IMR-90 (cell line): Measurements from ENCODE around the gene FYCO1. TPM values are rescaled to one million over a fixed set of nuclear protein-coding genes. Genes with fewer than 3 reads are reported as not detected.

Experiments used
- ATAC-seq: fragments of 200-7000 bp; cut with Tn5 transposase; 2 replicates; pipeline ENCODE4 v1.9.1; 2020; ENCODE audit warnings: low read depth, mild to moderate bottlenecking, moderate library complexity
- BruUV-seq: library from RNA; stranded (reverse); fragments of 400-500 nt; replicated peaks from 2 replicates; lab custom pipeline; 2021; lab: Mats Ljungman, UMichigan
- CTCF ChIA-PET: fragments of 300-600 bp; formaldehyde crosslinking; extraction: SDS; loops from one replicate; lab custom pipeline; 2021; ENCODE audit warnings: antibody characterized with exemption; lab: Yijun Ruan, JAX
- POLR2A ChIA-PET: fragments of 300-600 bp; sonication (Branson Sonifier 250); formaldehyde crosslinking; loops from one replicate; lab custom pipeline; 2022; ENCODE audit warnings: antibody characterized with exemption; ENCODE audit not compliant: unreplicated experiment; lab: Charles Lee
- DNase-seq: peaks from one replicate; pipeline ENCODE4 v3.0.0; 2013
- H2AFZ ChIP-seq: replicated peaks from 2 replicates; pipeline ENCODE3; 2013; ENCODE audit warnings: low read length, mild to moderate bottlenecking; ENCODE audit not compliant: poor library complexity
- H2AK5ac ChIP-seq: 2 replicates; pipeline ENCODE4 v1.6.1; 2013; ENCODE audit warnings: low read depth, low read length, inconsistent platforms
- H2AK9ac ChIP-seq: replicated peaks from 2 replicates; pipeline ENCODE3; 2013; ENCODE audit warnings: mild to moderate bottlenecking, low read depth, low read length, moderate library complexity; ENCODE audit not compliant: poor library complexity
- H2BK120ac ChIP-seq: 2 replicates; pipeline ENCODE4 v1.6.1; 2013; ENCODE audit warnings: low read depth, low read length, inconsistent platforms
- H2BK15ac ChIP-seq: 3 replicates; pipeline ENCODE4 v1.6.1; 2013; ENCODE audit warnings: low read depth, low read length, inconsistent platforms
- H2BK20ac ChIP-seq: 2 replicates; pipeline ENCODE4 v1.6.1; 2013; ENCODE audit warnings: low read depth, mild to moderate bottlenecking, inconsistent platforms, low read length, moderate library complexity
- H2BK5ac ChIP-seq: 2 replicates; pipeline ENCODE4 v1.6.1; 2013; ENCODE audit warnings: mild to moderate bottlenecking, low read depth, low read length, inconsistent platforms; ENCODE audit not compliant: poor library complexity, severe bottlenecking
- H3K14ac ChIP-seq: replicated peaks from 2 replicates; pipeline ENCODE4 v1.6.1; 2013; ENCODE audit warnings: low read depth, low read length, inconsistent platforms
- H3K18ac ChIP-seq: 2 replicates; pipeline ENCODE4 v1.6.1; 2013; ENCODE audit warnings: low read depth, low read length, control low read depth
- H3K23ac ChIP-seq: 2 replicates; pipeline ENCODE4 v1.6.1; 2013; ENCODE audit warnings: low read depth, low read length, inconsistent platforms
- H3K27ac ChIP-seq: 2 replicates; pipeline ENCODE4 v1.5.1; 2013; ENCODE audit warnings: mild to moderate bottlenecking, control low read depth, low read length; ENCODE audit not compliant: insufficient read depth
- H3K27me3 ChIP-seq: 2 replicates; pipeline ENCODE4 v1.6.1; 2013; ENCODE audit warnings: low read length; ENCODE audit not compliant: control insufficient read depth, insufficient read depth
- H3K36me3 ChIP-seq: 2 replicates; pipeline ENCODE4 v1.6.1; 2013; ENCODE audit warnings: low read length, mixed read lengths; ENCODE audit not compliant: control insufficient read depth, insufficient read depth
- H3K4ac ChIP-seq: 2 replicates; pipeline ENCODE4 v1.6.1; 2013; ENCODE audit warnings: low read depth, low read length, inconsistent platforms
- H3K4me1 ChIP-seq: 2 replicates; pipeline ENCODE4 v1.6.1; 2013; ENCODE audit warnings: low read length, mixed read lengths; ENCODE audit not compliant: control insufficient read depth, insufficient read depth
- H3K4me2 ChIP-seq: 2 replicates; pipeline ENCODE4 v1.6.1; 2013; ENCODE audit warnings: low read depth, mild to moderate bottlenecking, control low read depth, low read length, moderate library complexity
- H3K4me3 ChIP-seq: 2 replicates; pipeline ENCODE4 v1.5.1; 2013; ENCODE audit warnings: low read depth, mild to moderate bottlenecking, control low read depth, low read length, moderate library complexity; ENCODE audit not compliant: insufficient read depth
- H3K56ac ChIP-seq: 2 replicates; pipeline ENCODE4 v1.6.1; 2013; ENCODE audit warnings: low read length, inconsistent platforms; ENCODE audit not compliant: insufficient read depth; ENCODE audit errors: extremely low read depth
- H3K79me1 ChIP-seq, 2 experiments: 2 replicates each; pipeline ENCODE4 v1.6.1; 2013; ENCODE audit warnings: low read length in 2 of 2, inconsistent platforms in 1 of 2, low read depth in 1 of 2
- H3K9ac ChIP-seq: 2 replicates; pipeline ENCODE4 v1.6.1; 2013; ENCODE audit warnings: low read depth, low read length, control low read depth
- H3K9me1 ChIP-seq: 2 replicates; pipeline ENCODE4 v1.6.1; 2013; ENCODE audit warnings: low read length, inconsistent platforms; ENCODE audit not compliant: insufficient read depth
- H3K9me3 ChIP-seq: 2 replicates; pipeline ENCODE4 v1.6.1; 2013; ENCODE audit warnings: low read length; ENCODE audit not compliant: control insufficient read depth, insufficient read depth
- H4K20me1 ChIP-seq: 2 replicates; pipeline ENCODE4 v1.6.1; 2013; ENCODE audit warnings: low read length, inconsistent platforms; ENCODE audit not compliant: insufficient read depth
- H4K5ac ChIP-seq: 2 replicates; pipeline ENCODE4 v1.6.1; 2013; ENCODE audit warnings: mild to moderate bottlenecking, low read depth, low read length, control low read depth
- H4K8ac ChIP-seq, 2 experiments: 2 replicates each; pipeline ENCODE4 v1.6.1; 2013; ENCODE audit warnings: low read depth in 2 of 2, low read length in 2 of 2, control low read depth in 1 of 2, inconsistent platforms in 1 of 2
- H4K91ac ChIP-seq: 2 replicates; pipeline ENCODE4 v1.6.1; 2013; ENCODE audit warnings: low read depth, low read length, inconsistent platforms; ENCODE audit not compliant: insufficient read depth
- BHLHE40 ChIP-seq: fragments of 150-350 bp; IDR thresholded peaks from 2 replicates; pipeline ENCODE4 v1.6.1; 2016; ENCODE audit warnings: mild to moderate bottlenecking, low read depth, low read length
- CEBPB ChIP-seq: IDR thresholded peaks from 2 replicates; pipeline ENCODE4 v1.6.1; 2012; ENCODE audit warnings: low read depth, low read length, improper control_type of control experiment
- CHD1 ChIP-seq: IDR thresholded peaks from 2 replicates; pipeline ENCODE4 v1.6.1; 2012; ENCODE audit warnings: low read depth, low read length, improper control_type of control experiment
- FOS ChIP-seq: fragments of 150-350 bp; IDR thresholded peaks from 2 replicates; pipeline ENCODE4 v1.6.1; 2016; ENCODE audit warnings: low read depth, low read length
- MAFK ChIP-seq: IDR thresholded peaks from 2 replicates; pipeline ENCODE4 v1.6.1; 2012; ENCODE audit warnings: low read depth, low read length, improper control_type of control experiment
- MAZ ChIP-seq: IDR thresholded peaks from 2 replicates; pipeline ENCODE4 v1.6.1; 2012; ENCODE audit warnings: low read depth, mild to moderate bottlenecking, low read length, improper control_type of control experiment, moderate library complexity, borderline replicate concordance
- MXI1 ChIP-seq: IDR thresholded peaks from 2 replicates; pipeline ENCODE4 v1.6.1; 2012; ENCODE audit warnings: low read depth, mild to moderate bottlenecking, low read length, moderate library complexity, borderline replicate concordance
- RAD21 ChIP-seq: IDR thresholded peaks from 2 replicates; pipeline ENCODE4 v1.6.1; 2012; ENCODE audit warnings: low read length, improper control_type of control experiment
- SMC3 ChIP-seq: fragments of 150-350 bp; IDR thresholded peaks from 2 replicates; pipeline ENCODE4 v1.6.1; 2016; ENCODE audit warnings: low read depth, mild to moderate bottlenecking, antibody characterized with exemption, low read length, moderate library complexity
- WGBS, 2 experiments: methylation state at CpG; one replicate each; pipeline versions ENCODE4 v1.1.5 to v1.1.7; 2013; ENCODE audit warnings: missing lambda C conversion rate in 2 of 2; ENCODE audit not compliant: insufficient read length in 1 of 2; ENCODE audit errors: extremely low coverage in 2 of 2; 5-methylcytosine and 5-hydroxymethylcytosine counted together
- dilution Hi-C: fragments of 300-500 bp; cut with HindIII; formaldehyde crosslinking; loops from one replicate; pipeline ENCODE4 v1.14.3; 2018; ENCODE audit warnings: low sequenced_read_pairs; ENCODE audit not compliant: unreplicated experiment
- in situ Hi-C: fragments of 300-500 bp; cut with MboI; formaldehyde crosslinking; loops from 3 replicates; pipeline ENCODE4 v1.14.3; 2019; ENCODE audit warnings: low sequenced_read_pairs, inconsistent platforms, mixed read lengths
- intact Hi-C: fragments of 100-400 bp; cut with micrococcal nuclease; formaldehyde crosslinking; loops from 2 replicates; pipeline ENCODE4 v1.10.0; 2022
- polyA plus RNA-seq, 3 experiments: library from polyadenylated mRNA; depleted of rRNA; stranded (reverse); fragments of >200 nt; gene quantifications; 2 replicates each; pipeline ENCODE4 v1.2.3, GENCODE V29; 2012; ENCODE audit warnings: low replicate concordance in 1 of 3
- total RNA-seq: library from RNA; depleted of rRNA; stranded (reverse); fragments of >200 nt; gene quantifications from 2 replicates; pipeline ENCODE4 v1.2.3, GENCODE V29; 2012
- TF ChIP-seq, protein P1 (sequence below): conservative IDR thresholded peaks from 2 replicates; pipeline ENCODE4 v1.5.1; 2012; ENCODE audit warnings: mild to moderate bottlenecking, low read depth, low read length, improper control_type of control experiment
- TF ChIP-seq, protein P2 (sequence below): fragments of 150-350 bp; IDR thresholded peaks from 2 replicates; pipeline ENCODE4 v1.6.1; 2017; ENCODE audit warnings: mild to moderate bottlenecking, antibody characterized with exemption, low read length, low read depth

FYCO1 gene
- total and polyA plus RNA-seq, 2 of the 4 experiments (the other 2 are of a cell fraction) = 13.7 to 20.1 TPM

DNA sequence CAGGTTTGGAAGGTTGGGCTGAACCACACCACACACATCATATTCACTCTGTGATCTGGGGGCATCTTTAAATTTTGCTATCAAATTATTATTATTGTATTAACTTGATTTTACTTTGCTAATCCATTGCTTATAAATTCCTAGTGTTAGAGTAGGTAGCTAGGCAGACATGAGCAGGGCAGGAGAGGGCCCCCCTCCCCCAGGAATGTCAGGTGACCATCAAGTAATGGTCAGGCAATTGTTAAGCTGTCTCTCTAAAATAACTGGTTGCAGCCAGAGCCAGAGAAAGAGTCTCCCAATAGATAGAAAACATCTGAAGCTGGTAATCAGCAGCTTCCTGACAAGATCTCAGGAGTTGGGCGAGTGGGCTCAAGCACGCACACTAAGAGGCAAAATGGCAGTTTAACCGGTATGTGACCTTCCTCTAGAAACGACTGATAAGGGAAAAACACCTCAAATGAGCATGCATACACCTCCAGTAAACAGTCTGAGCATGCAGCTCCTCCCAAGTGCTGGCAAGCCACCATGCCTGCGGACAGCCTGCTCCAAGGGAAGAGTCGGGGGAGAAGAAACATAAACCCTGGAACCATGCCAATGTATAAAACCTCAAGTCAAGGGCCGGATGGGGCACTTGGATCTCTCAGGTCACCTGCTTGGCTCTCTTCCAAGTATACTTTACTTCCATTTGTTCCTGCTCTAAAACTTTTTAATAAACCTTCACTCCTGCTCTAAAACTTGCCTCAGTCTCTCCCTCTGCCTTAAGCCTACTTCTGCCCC, 55.4 kb downstream of the FYCO1 start:
- H2BK5ac ChIP-seq = no peak overlapping the region
- no peak overlapping the region for H3K18ac ChIP-seq
- H2BK15ac ChIP-seq = no peak overlapping the region
- ChIA-PET CTCF (interaction anchor here (0.6 to 4.0 kb wide), 5 partner anchors 54 to 138 kb away, joined by 3 to 84 read pairs (median 3); no protein-coding TSS in a partner anchor), POLR2A (no interaction called here)
- no peak overlapping the region for H3K27ac ChIP-seq
- no peak overlapping the region for H3K56ac ChIP-seq
- no peaks in the 10 kb centered on the region for H3K27me3 ChIP-seq
- no peak overlapping the region for H3K14ac ChIP-seq
- H3K79me1 ChIP-seq = no peaks in the 10 kb centered on the region
- H3K36me3 ChIP-seq = peaks cover 10% of the 10 kb centered on the region
- no peak overlapping the region for H3K4me3 ChIP-seq
- TF ChIP-seq CEBPB = no peak
- no peak for TF ChIP-seq MAFK
- TF ChIP-seq, protein P1, sequence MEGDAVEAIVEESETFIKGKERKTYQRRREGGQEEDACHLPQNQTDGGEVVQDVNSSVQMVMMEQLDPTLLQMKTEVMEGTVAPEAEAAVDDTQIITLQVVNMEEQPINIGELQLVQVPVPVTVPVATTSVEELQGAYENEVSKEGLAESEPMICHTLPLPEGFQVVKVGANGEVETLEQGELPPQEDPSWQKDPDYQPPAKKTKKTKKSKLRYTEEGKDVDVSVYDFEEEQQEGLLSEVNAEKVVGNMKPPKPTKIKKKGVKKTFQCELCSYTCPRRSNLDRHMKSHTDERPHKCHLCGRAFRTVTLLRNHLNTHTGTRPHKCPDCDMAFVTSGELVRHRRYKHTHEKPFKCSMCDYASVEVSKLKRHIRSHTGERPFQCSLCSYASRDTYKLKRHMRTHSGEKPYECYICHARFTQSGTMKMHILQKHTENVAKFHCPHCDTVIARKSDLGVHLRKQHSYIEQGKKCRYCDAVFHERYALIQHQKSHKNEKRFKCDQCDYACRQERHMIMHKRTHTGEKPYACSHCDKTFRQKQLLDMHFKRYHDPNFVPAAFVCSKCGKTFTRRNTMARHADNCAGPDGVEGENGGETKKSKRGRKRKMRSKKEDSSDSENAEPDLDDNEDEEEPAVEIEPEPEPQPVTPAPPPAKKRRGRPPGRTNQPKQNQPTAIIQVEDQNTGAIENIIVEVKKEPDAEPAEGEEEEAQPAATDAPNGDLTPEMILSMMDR = no peak
- TF ChIP-seq BHLHE40 = no peak
- no peak for TF ChIP-seq RAD21
- no peak for TF ChIP-seq FOS
- TF ChIP-seq SMC3 = no peak
- no peak for TF ChIP-seq MXI1
- TF ChIP-seq CHD1 = no peak
- no peak for TF ChIP-seq MAZ
- TF ChIP-seq, protein P2, sequence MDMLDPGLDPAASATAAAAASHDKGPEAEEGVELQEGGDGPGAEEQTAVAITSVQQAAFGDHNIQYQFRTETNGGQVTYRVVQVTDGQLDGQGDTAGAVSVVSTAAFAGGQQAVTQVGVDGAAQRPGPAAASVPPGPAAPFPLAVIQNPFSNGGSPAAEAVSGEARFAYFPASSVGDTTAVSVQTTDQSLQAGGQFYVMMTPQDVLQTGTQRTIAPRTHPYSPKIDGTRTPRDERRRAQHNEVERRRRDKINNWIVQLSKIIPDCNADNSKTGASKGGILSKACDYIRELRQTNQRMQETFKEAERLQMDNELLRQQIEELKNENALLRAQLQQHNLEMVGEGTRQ = no peak
- no peak for DNase-seq
- no peak overlapping the region for H2AK9ac ChIP-seq
- dilution Hi-C loops (no loop called here), intact Hi-C loops (no loop called here), in situ Hi-C loops (loop anchor here (5.0 to 10.0 kb wide), 2 partner anchors 137 to 435 kb away; partner anchors contain the start of gene CCR5)
- no peak overlapping the region for H2BK120ac ChIP-seq
- H2BK20ac ChIP-seq = no peak overlapping the region
- no peak overlapping the region for H3K4me2 ChIP-seq
- H4K91ac ChIP-seq = no peak overlapping the region
- H4K20me1 ChIP-seq = no peaks in the 10 kb centered on the region
- H3K4me1 ChIP-seq = peaks cover 4% of the 10 kb centered on the region
- H2AK5ac ChIP-seq = no peak overlapping the region
- no peak overlapping the region for H3K4ac ChIP-seq
- no peak overlapping the region for H4K8ac ChIP-seq
- ATAC-seq = no peak
- no peak overlapping the region for H3K9ac ChIP-seq
- peaks cover 12% of the 10 kb centered on the region; the same call in 1 of the 2 replicates for H3K9me1 ChIP-seq
- no peak overlapping the region for H4K5ac ChIP-seq
- no TSS peak for BruUV-seq
- H2AFZ ChIP-seq = no peak overlapping the region
- WGBS, 2 experiments = 84% methylated on average over 3 of the region's 7 CpGs; no CpG with 5 or more reads in 1 of the 2 experiments
- no peak overlapping the region for H3K23ac ChIP-seq
- H3K9me3 ChIP-seq = peaks cover 4% of the 10 kb centered on the region; the same call in 1 of the 2 replicates
